Mammary epithelial cell (primary cell): Measurements from ENCODE around the gene CLEC20A.

ENCODE experiments used
- EZH2 ChIP-seq: IDR thresholded peaks from 2 replicates; pipeline ENCODE4 v1.6.1; 2012; ENCODE audit warnings: low read length, inconsistent platforms, borderline replicate concordance
- TF ChIP-seq, protein P1 (sequence below), 2 donors: IDR thresholded peaks in 1 of 2; conservative IDR thresholded peaks in 1 of 2; 2 replicates each; pipeline ENCODE4 v1.5.1; 2011 to 2012; ENCODE audit warnings: inconsistent platforms in 2 of 2, low read length in 2 of 2, mild to moderate bottlenecking in 2 of 2, control low read depth in 1 of 2, low read depth in 1 of 2; ENCODE audit not compliant: insufficient read depth in 1 of 2; ENCODE audit errors: extremely low read depth in 1 of 2

DNA sequence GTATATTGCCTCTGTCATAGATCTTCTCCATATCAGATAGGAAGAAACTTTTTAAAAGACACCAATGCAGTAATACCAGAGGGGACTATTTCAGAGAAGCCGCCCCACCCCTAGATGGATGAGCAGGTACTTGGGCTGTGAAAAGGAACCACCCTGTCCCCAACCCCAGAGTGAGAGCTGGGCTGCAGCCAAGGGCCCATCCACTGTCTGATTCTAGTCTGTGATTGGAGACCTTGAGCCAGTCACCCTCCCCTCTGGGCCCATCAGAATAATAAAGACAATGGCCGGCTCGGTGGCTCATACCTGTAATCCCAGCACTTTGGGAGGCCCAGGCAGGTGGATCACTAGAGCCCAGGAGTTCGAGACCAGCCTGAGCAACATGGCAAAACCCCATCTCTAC lies 5.0 kb downstream of the CLEC20A start:
- TF ChIP-seq EZH2: no peak
- TF ChIP-seq, protein P1, sequence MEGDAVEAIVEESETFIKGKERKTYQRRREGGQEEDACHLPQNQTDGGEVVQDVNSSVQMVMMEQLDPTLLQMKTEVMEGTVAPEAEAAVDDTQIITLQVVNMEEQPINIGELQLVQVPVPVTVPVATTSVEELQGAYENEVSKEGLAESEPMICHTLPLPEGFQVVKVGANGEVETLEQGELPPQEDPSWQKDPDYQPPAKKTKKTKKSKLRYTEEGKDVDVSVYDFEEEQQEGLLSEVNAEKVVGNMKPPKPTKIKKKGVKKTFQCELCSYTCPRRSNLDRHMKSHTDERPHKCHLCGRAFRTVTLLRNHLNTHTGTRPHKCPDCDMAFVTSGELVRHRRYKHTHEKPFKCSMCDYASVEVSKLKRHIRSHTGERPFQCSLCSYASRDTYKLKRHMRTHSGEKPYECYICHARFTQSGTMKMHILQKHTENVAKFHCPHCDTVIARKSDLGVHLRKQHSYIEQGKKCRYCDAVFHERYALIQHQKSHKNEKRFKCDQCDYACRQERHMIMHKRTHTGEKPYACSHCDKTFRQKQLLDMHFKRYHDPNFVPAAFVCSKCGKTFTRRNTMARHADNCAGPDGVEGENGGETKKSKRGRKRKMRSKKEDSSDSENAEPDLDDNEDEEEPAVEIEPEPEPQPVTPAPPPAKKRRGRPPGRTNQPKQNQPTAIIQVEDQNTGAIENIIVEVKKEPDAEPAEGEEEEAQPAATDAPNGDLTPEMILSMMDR (conservative IDR thresholded peaks at IDR 0.05 in 1 of 2, IDR thresholded peaks at IDR 0.05 in 1 of 2; ENCODE audit: extremely low read depth in 1 of 2, insufficient read depth in 1 of 2, low read depth in 1 of 2, low read length in 2 of 2): no peak
